HUES6 (cell line): ENCODE data around the gene EID1.
"Not testable (repeated sequence)": the region's sequence is repeated elsewhere in the genome, so short reads cannot be mapped to it uniquely, and the experiment has no call there.

ENCODE experiments used
- H3K27ac ChIP-seq: 2 replicates; pipeline ENCODE4 v1.7.0; 2013; ENCODE audit warnings: low read depth, mild to moderate bottlenecking, low read length, inconsistent platforms
- H3K27me3 ChIP-seq: 2 replicates; pipeline ENCODE4 v1.6.1; 2013; ENCODE audit warnings: low read length; ENCODE audit not compliant: control insufficient read depth, insufficient read depth
- H3K36me3 ChIP-seq: 2 replicates; pipeline ENCODE4 v1.6.1; 2013; ENCODE audit warnings: low read length; ENCODE audit not compliant: control insufficient read depth, insufficient read depth
- H3K4me1 ChIP-seq: 2 replicates; pipeline ENCODE4 v1.6.1; 2013; ENCODE audit warnings: low read length; ENCODE audit not compliant: control insufficient read depth, insufficient read depth
- H3K4me3 ChIP-seq: 2 replicates; pipeline ENCODE4 v1.5.1; 2013; ENCODE audit warnings: low read depth, low read length
- H3K9ac ChIP-seq: one replicate; pipeline ENCODE4 v1.6.1; 2013; ENCODE audit warnings: mild to moderate bottlenecking, low read length
- H3K9me3 ChIP-seq: 2 replicates; pipeline ENCODE4 v1.6.1; 2013; ENCODE audit warnings: low read depth, low read length; ENCODE audit not compliant: control insufficient read depth, insufficient read depth

The EID1 gene, protein sequence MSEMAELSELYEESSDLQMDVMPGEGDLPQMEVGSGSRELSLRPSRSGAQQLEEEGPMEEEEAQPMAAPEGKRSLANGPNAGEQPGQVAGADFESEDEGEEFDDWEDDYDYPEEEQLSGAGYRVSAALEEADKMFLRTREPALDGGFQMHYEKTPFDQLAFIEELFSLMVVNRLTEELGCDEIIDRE

DNA sequence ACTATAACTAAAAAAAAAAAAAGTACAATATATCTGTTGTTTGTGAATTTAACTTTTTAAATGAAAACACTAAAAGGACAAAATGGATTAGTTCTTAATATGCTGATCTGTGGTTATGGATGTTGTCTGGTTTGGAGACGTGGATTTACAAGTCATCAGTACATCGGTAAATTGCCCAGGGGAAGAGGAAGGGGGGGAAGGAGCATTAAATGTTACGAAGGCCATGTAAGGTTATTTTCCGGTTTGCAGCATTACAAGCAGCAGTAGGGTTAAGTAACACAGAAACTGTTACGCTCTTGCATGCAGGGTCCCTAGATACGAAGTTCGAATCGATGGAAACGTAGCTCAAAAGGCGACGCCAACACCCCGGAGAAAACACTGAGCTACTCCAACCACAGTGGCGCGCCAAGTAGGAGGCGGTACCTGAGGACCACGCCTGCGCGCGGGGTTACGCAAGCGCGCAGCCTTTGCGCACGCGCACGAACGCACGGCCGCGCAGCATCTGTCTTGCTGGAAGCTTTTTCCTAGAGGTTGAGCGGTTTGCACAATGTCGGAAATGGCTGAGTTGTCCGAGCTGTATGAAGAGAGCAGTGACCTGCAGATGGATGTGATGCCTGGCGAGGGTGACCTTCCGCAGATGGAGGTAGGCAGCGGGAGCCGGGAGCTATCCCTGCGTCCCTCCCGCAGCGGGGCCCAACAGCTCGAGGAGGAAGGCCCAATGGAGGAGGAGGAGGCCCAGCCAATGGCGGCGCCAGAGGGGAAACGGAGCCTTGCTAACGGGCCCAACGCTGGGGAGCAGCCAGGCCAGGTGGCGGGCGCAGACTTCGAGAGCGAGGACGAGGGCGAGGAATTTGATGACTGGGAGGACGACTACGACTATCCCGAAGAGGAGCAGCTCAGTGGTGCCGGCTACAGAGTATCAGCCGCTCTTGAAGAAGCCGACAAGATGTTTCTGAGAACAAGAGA is at the start of gene EID1:
Gene EID1 (plus strand): TSS at position 505 of the 966 bp plus-strand sequence. CDS start 43 bp downstream, at position 548.
- H3K9ac ChIP-seq, result peak within 1 kb of the TSS; percentile 94
- H3K4me3 ChIP-seq, result peak within 1 kb of the TSS; percentile 97
- no peaks in the 10 kb centered on the region for H3K36me3 ChIP-seq
- H3K27me3 ChIP-seq, result peaks cover 11% of the 10 kb centered on the region; the same call in 1 of the 2 replicates
- H3K4me1 ChIP-seq, result peaks cover 10% of the 10 kb centered on the region; the same call in 1 of the 2 replicates
- no peaks in the 10 kb centered on the region for H3K9me3 ChIP-seq
- H3K27ac ChIP-seq, result peak within 1 kb of the TSS; percentile 83; the same call in 1 of the 2 replicates

DNA sequence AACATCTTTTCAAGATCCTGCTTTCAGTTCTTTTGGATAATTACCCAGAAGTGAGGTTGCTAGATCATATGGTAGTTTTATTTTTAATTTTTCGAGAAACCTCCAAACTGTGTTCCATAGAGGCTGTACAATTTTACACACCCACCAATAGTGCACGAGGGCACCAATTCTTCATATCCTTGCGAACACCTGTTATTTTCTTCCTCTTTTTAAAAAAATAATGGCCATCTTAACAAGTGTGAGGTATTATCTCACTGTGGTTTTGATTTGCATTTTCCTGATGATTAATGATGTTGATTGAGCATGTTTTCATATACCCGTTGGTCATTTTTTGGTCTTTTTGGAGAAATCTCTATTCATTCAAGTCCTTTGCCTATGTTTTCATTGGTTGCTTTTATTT is 49.5 kb upstream of the EID1 start:
- Histone ChIP-seq H3K27me3 (no peaks in the 10 kb centered on the region), H3K4me3 (no peak overlapping the region), H3K4me1 (peaks cover 5% of the 10 kb centered on the region), H3K27ac (no peak overlapping the region), H3K36me3 (no peaks in the 10 kb centered on the region), H3K9me3 (no peaks in the 10 kb centered on the region), H3K9ac (no peak overlapping the region)

DNA sequence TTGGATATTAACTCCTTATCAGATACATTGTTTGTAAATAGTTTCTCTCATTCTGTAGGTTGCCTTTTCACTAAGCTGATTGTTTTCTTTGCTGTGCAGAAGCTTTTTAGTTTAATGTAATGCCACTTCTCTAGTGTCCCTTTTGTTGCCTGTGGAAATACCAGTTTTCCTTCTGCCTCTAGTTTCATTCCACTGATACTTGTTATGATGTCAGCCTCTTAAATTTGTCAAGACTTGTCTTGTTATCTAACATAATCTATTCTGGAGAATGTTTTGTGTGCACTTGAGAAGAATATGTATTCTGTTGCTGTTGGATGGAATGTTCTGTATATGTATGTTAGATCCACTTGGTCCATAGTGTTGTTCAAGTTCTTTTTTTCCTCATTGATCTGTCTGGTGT is 49.0 kb upstream of the EID1 start:
- Histone ChIP-seq H3K27me3 (no peaks in the 10 kb centered on the region), H3K4me1 (peaks cover 1% of the 10 kb centered on the region; the same call in 1 of the 2 replicates), H3K36me3 (no peaks in the 10 kb centered on the region), H3K4me3 (no peak overlapping the region), H3K27ac (no peak overlapping the region), H3K9ac (no peak overlapping the region), H3K9me3 (no peaks in the 10 kb centered on the region)

- H3K9me3 ChIP-seq, result no peaks in the 10 kb centered on the region
- H3K9ac ChIP-seq, result no peak overlapping the region
- no peaks in the 10 kb centered on the region for H3K27me3 ChIP-seq
- no peak overlapping the region for H3K4me3 ChIP-seq
- no peak overlapping the region for H3K27ac ChIP-seq
- H3K4me1 ChIP-seq, result no peaks in the 10 kb centered on the region
- H3K36me3 ChIP-seq, result no peaks in the 10 kb centered on the region
Observed at GRCh38 chr15:48832648-48833047, 45.3 kb upstream of the EID1 start.

- Histone ChIP-seq H3K4me1 (no peaks in the 10 kb centered on the region), H3K27me3 (no peaks in the 10 kb centered on the region), H3K36me3 (no peaks in the 10 kb centered on the region), H3K4me3 (no peak overlapping the region), H3K9ac (no peak overlapping the region), H3K27ac (no peak overlapping the region), H3K9me3 (no peaks in the 10 kb centered on the region)
Observed at GRCh38 chr15:48833526-48834239, 44.3 kb upstream of the EID1 start.

DNA sequence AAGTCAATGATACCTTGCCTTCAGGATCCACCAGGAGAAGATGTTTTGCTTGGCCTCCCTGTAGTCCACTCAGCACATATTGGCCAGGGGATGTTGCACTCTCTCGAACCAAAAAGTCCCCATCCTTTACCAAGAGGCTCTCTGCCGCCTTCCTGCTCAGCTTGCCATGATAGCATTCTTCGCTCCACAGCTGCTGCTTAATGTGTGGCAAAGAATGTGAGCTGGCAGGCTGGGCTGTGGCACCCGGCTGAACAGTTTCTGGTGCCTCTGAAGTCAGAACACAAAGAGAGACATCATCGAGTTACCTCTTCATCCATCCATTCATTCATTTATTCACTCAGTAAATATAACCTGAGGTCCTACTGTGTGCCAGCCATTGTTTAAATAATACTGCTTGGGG is 43.2 kb upstream of the EID1 start:
- H3K27me3 ChIP-seq, result no peaks in the 10 kb centered on the region
- no peaks in the 10 kb centered on the region for H3K4me1 ChIP-seq
- H3K4me3 ChIP-seq, result no peak overlapping the region
- no peak overlapping the region for H3K27ac ChIP-seq
- H3K9me3 ChIP-seq, result no peaks in the 10 kb centered on the region
- H3K36me3 ChIP-seq, result no peaks in the 10 kb centered on the region
- H3K9ac ChIP-seq, result no peak overlapping the region

DNA sequence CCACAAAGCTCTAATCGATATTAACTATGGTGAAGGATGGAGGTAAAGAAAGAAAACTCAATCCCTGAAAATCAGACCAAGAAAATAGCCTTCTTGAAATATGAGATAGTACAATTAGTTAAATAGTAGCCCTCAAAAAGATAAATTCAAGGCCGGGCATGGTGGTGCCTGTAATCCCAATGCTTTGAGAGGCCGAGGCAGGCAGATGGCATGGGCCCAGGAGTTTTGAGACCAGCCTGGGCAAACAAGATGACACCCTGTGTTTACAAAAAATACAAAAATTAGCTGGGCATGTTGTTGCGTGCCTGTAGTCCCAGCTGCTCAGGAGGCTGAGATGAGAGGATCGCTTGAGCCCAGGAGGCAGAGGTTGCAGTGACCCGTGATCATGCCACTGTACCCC is 35.4 kb upstream of the EID1 start:
- Histone ChIP-seq H3K36me3 (no peaks in the 10 kb centered on the region), H3K4me1 (no peaks in the 10 kb centered on the region), H3K4me3 (no peak overlapping the region), H3K9ac (no peak overlapping the region), H3K9me3 (no peaks in the 10 kb centered on the region), H3K27ac (no peak overlapping the region), H3K27me3 (no peaks in the 10 kb centered on the region)

DNA sequence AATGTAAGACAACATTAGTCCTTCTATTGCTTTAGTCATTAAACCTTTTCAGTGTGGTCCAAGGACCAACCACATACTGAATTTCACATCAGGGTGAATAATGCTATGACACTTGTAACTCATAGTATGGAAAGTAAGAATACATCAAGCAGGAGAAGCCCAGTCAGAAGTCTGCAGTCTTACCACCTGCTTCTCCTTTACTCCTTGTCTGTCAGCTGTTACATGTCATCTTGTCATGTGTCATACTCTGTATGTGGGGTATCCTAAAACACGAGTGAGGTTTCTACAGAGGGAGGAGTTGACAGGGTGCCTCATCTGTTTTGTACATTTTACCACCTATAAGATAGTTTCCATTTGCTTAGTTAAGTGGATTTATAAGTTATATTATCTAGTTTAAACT is 32.8 kb upstream of the EID1 start:
- Histone ChIP-seq H3K9me3 (no peaks in the 10 kb centered on the region), H3K4me1 (no peaks in the 10 kb centered on the region)

DNA sequence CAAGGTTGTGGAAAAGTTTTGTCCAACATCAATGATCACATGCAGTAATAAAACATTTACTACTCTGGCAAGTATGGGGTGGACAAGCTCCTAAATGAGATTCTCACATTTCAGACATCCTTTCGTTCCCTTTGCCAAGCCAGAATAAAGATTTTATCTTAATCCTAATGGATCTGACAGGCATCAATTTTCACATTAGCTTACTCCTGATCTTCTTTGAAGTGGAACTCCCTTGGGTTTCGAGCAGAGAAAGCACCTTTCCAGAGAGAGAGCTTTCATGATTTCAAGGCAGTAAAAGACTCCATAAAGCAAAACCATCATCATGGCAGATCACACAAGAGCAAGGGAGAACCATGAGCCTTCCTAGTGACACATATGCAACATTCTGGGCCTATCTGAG is 27.3 kb upstream of the EID1 start:
- no peaks in the 10 kb centered on the region for H3K36me3 ChIP-seq
- H3K9me3 ChIP-seq, result no peaks in the 10 kb centered on the region
- H3K4me1 ChIP-seq, result peaks cover 4% of the 10 kb centered on the region
- no peak overlapping the region for H3K27ac ChIP-seq
- no peak overlapping the region for H3K4me3 ChIP-seq
- H3K27me3 ChIP-seq, result no peaks in the 10 kb centered on the region
- H3K9ac ChIP-seq, result no peak overlapping the region

More for the DNA sequence above, 32.8 kb upstream of the EID1 start:
- H3K27me3 ChIP-seq, result no peaks in the 10 kb centered on the region
- H3K36me3 ChIP-seq, result no peaks in the 10 kb centered on the region
- no peak overlapping the region for H3K27ac ChIP-seq
- H3K9ac ChIP-seq, result no peak overlapping the region
- no peak overlapping the region for H3K4me3 ChIP-seq

DNA sequence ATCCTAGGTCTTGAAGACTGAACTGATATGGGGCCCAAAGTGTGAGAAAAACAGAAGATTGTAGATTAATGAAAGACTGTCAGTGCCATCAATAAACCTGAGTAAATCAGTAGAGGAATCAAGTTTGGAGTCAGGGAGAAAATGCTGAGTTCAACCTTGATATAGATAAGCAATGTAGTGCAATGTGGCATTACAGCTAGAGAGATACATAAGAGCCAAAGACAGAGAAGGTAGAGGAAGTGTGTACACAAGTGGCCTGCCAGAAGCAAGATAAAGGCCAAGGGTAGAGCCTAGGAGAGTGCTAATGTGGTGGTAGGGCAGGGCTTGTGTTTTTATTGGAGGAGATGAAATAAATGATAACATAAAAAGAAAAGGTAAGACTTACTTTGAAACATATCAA is 26.0 kb upstream of the EID1 start:
- no peaks in the 10 kb centered on the region for H3K27me3 ChIP-seq
- H3K9ac ChIP-seq, result no peak overlapping the region
- H3K36me3 ChIP-seq, result no peaks in the 10 kb centered on the region
- no peak overlapping the region for H3K27ac ChIP-seq
- H3K4me1 ChIP-seq, result peaks cover 17% of the 10 kb centered on the region
- no peak overlapping the region for H3K4me3 ChIP-seq
- H3K9me3 ChIP-seq, result no peaks in the 10 kb centered on the region

GRCh38 chr15:48854434-48854833 is 23.5 kb upstream of the EID1 start:
- not testable (repeated sequence) for H3K9me3 ChIP-seq, H3K36me3 ChIP-seq, H3K27ac ChIP-seq, H3K4me3 ChIP-seq, H3K9ac ChIP-seq, H3K27me3 ChIP-seq
- H3K4me1 ChIP-seq, result peaks cover 21% of the 10 kb centered on the region
